Activated CD4-positive, alpha-beta T cell treated with anti-CD3 and anti-CD28 coated beads for 36 hours (primary cell): ENCODE data around the gene EMSY. TPM values are rescaled to one million over a fixed set of nuclear protein-coding genes. Genes with fewer than 3 reads are reported as not detected.
A peak's percentile ranks its signal among the peaks of the same experiment; 100 is the strongest.
"Not testable (repeated sequence)": the region's sequence is repeated elsewhere in the genome, so short reads cannot be mapped to it uniquely, and the experiment has no call there.

Source experiments
- ATAC-seq: fragments of 200-7000 bp; cut with Tn5 transposase; one replicate; pipeline ENCODE4 v1.10.0; 2021; ENCODE audit warnings: mild to moderate bottlenecking, moderate library complexity
- CTCF ChIA-PET: fragments of 350-600 bp; sonication (Branson Sonifier 250); formaldehyde crosslinking; loops from one replicate; lab custom pipeline; 2021; ENCODE audit warnings: antibody characterized with exemption; lab: Charles Lee
- POLR2A ChIA-PET: fragments of 350-600 bp; sonication (Branson Sonifier 250); formaldehyde crosslinking; loops from one replicate; lab custom pipeline; 2021; ENCODE audit warnings: antibody characterized with exemption, inconsistent platforms; lab: Charles Lee
- DNase-seq: peaks from one replicate; pipeline ENCODE4 v3.0.0-alpha.2; 2020
- H3K27ac Mint-ChIP-seq: one replicate; pipeline ENCODE4 v1.8.0; 2021; ENCODE audit warnings: mixed read lengths
- H3K27me3 Mint-ChIP-seq: one replicate; pipeline ENCODE4 v1.8.0; 2021; ENCODE audit warnings: mixed read lengths
- H3K36me3 Mint-ChIP-seq: one replicate; pipeline ENCODE4 v1.8.0; 2021; ENCODE audit warnings: low read depth, mixed read lengths
- H3K4me1 Mint-ChIP-seq: one replicate; pipeline ENCODE4 v1.8.0; 2021; ENCODE audit warnings: mixed read lengths
- H3K4me3 Mint-ChIP-seq: one replicate; pipeline ENCODE4 v1.8.0; 2021; ENCODE audit warnings: mild to moderate bottlenecking, moderate library complexity, mixed read lengths
- H3K9me3 Mint-ChIP-seq: one replicate; pipeline ENCODE4 v1.8.0; 2021; ENCODE audit warnings: low read depth, mixed read lengths
- intact Hi-C, 2 experiments: fragments of 100-400 bp; cut with DNase I in 1 of 2; cut with micrococcal nuclease in 1 of 2; formaldehyde crosslinking; loops; one replicate each; pipeline versions ENCODE4 v1.14.2 to v1.15.1; 2022 to 2024; cut with DNase I, micrococcal nuclease
- total RNA-seq, 2 experiments: library from RNA; stranded (reverse); gene quantifications; one replicate each; pipeline ENCODE4 v1.2.3, GENCODE V29; 2021

Gene EMSY
- 10 to 100 TPM; 28.5 to 35.4 TPM for total RNA-seq

DNA sequence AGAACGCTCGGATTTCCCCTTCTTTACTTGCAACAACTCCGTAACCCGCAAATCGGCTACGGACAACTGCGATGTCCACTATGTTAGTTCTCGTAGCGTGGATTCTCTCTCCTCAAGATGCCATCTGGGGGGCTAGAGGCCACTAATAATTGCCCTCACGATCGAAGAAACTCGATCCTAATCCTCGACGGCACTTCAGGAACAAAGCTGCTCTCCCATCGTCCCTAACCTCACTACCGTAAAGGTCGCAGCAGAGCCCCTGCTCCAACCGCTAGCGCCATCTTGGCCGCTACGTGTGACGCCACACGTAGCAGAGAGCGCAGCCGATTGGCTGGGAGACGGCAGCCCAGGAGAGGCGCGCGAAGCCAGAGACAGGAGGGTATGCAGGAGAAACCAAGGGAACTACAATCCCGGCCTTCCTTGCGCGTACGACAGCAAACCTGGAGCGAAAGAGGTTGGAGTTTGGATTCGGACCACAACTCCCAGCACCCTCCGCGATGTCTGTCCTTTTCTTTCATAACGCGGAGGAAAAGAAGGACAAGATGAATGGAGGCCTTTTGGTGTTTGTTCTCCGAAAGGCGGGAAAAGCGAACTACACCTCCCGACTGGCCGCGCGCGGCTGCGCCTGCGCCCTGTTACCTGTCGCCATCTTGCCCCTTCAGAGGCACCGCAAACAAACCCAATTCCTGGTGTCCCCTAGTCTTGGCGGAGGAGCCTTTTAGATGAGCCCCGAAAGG, at the start of gene EMSY:
Gene EMSY, plus strand, starts transcription at position 635 of the 737 bp plus-strand sequence. CDS start 1,921 bp downstream, outside the sequence.
- POLR2A ChIA-PET = no interaction called here
- DNase-seq (peak; percentile 95), ATAC-seq (peak; percentile 94)
- intact Hi-C loops = loop anchor here (1.0 to 10.0 kb wide), 12 partner anchors 63 to 1852 kb away; partner anchors contain the start of genes GVQW3 (in 2 of the 2), THAP12 (in 2 of the 2), ACER3 (in 1 of the 2) and CAPN5 (in 1 of the 2)
- CTCF ChIA-PET = interaction anchor here (0.7 kb wide), 1 partner anchor 14 kb away, joined by 3 read pairs; no protein-coding TSS in a partner anchor
- H3K27me3 Mint-ChIP-seq = no peaks in the 10 kb centered on the region
- H3K9me3 Mint-ChIP-seq = no peaks in the 10 kb centered on the region
- H3K4me3 Mint-ChIP-seq = peak within 1 kb of the TSS; percentile 96
- peaks cover 27% of the 10 kb centered on the region for H3K4me1 Mint-ChIP-seq
- peak within 1 kb of the TSS; percentile 94 for H3K27ac Mint-ChIP-seq
- H3K36me3 Mint-ChIP-seq = peaks cover 30% of the 10 kb centered on the region

- H3K4me3 Mint-ChIP-seq = no peak overlapping the region
- no peaks in the 10 kb centered on the region for H3K4me1 Mint-ChIP-seq
- intact Hi-C loops = no loop called here
- ChIA-PET POLR2A (no interaction called here), CTCF (interaction anchor here (0.7 kb wide), 1 partner anchor 154 kb away, joined by 3 read pairs; no protein-coding TSS in a partner anchor)
- no peak for DNase-seq
- H3K9me3 Mint-ChIP-seq = no peaks in the 10 kb centered on the region
- H3K27me3 Mint-ChIP-seq = no peaks in the 10 kb centered on the region
- no peaks in the 10 kb centered on the region for H3K36me3 Mint-ChIP-seq
- ATAC-seq = no peak
- H3K27ac Mint-ChIP-seq = no peak overlapping the region
These were observed 49.5 kb upstream of the EMSY start for GRCh38 chr11:76395296-76395695.

- no peak for ATAC-seq
- Mint-ChIP-seq H3K4me1 (no peaks in the 10 kb centered on the region), H3K9me3 (no peaks in the 10 kb centered on the region), H3K27me3 (no peaks in the 10 kb centered on the region), H3K36me3 (no peaks in the 10 kb centered on the region), H3K27ac (no peak overlapping the region), H3K4me3 (no peak overlapping the region)
- DNase-seq = no peak
- CTCF ChIA-PET = interaction anchor here (0.7 kb wide), 1 partner anchor 95 kb away, joined by 3 read pairs; no protein-coding TSS in a partner anchor
- POLR2A ChIA-PET = no interaction called here
- intact Hi-C loops = no loop called here
These were observed 47.4 kb upstream of the EMSY start for GRCh38 chr11:76397383-76397782.

DNA sequence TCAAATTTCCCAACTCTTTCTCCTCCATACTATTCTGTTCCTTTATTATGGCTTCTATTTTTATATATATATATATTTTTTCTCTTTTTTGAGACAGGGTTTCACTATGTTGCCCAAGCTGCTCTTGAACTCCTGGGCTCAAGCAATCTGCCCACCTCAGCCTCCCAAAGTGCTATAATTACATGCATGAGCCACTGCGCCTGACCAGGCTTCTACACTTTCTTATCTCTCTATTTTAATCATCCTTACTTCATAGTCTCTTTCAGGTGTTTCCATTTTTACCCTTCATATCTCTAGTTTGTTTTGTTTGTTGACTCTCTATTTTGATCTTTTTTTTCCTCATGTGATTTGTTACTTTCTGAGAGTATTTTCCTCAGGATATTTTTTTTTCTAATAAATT, 43.9 kb upstream of the EMSY start:
- Mint-ChIP-seq H3K27me3 (no peaks in the 10 kb centered on the region), H3K9me3 (no peaks in the 10 kb centered on the region), H3K4me3 (no peak overlapping the region), H3K27ac (no peak overlapping the region), H3K4me1 (no peaks in the 10 kb centered on the region), H3K36me3 (no peaks in the 10 kb centered on the region)
- ATAC-seq (no peak), DNase-seq (no peak)
- POLR2A ChIA-PET = interaction anchor here (0.7 kb wide), 1 partner anchor 207 kb away, joined by 4 read pairs; no protein-coding TSS in a partner anchor
- CTCF ChIA-PET = no interaction called here
- intact Hi-C loops = no loop called here

DNA sequence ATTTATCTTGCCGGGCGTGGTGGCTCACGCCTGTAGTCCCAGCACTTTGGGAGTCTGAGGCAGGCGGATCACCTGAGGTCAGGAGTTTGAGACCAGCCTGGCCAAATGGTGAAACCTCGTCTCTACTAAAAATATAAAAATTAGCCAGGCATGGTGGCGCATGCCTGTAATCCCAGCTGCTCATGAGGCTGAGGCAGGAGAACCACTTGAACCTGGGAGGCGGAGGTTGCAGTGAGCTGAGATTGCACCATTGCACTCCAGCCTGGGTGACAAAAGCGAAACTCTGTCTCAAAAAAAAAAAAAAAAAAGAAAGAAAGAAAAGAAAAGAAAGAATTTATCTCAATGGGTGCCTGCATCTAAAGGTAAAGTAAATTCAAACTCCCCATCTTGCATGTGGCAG, 43.3 kb upstream of the EMSY start:
- intact Hi-C loops, CTCF ChIA-PET, DNase-seq, H3K36me3 Mint-ChIP-seq, H3K27me3 Mint-ChIP-seq, H3K9me3 Mint-ChIP-seq, H3K4me3 Mint-ChIP-seq, H3K27ac Mint-ChIP-seq, H3K4me1 Mint-ChIP-seq, ATAC-seq: not testable (repeated sequence)
- POLR2A ChIA-PET = interaction anchor here (0.7 kb wide), 1 partner anchor 208 kb away, joined by 4 read pairs; no protein-coding TSS in a partner anchor

GRCh38 chr11:76406359-76406758, 38.5 kb upstream of the EMSY start:
- ChIA-PET POLR2A (no interaction called here), CTCF (no interaction called here)
- H3K4me3 Mint-ChIP-seq = no peak overlapping the region
- intact Hi-C loops = no loop called here
- no peaks in the 10 kb centered on the region for H3K36me3 Mint-ChIP-seq
- H3K27ac Mint-ChIP-seq = no peak overlapping the region
- H3K9me3 Mint-ChIP-seq = no peaks in the 10 kb centered on the region
- H3K4me1 Mint-ChIP-seq = no peaks in the 10 kb centered on the region
- DNase-seq (no peak), ATAC-seq (no peak)
- no peaks in the 10 kb centered on the region for H3K27me3 Mint-ChIP-seq

GRCh38 chr11:76408171-76408965, 36.5 kb upstream of the EMSY start:
- Mint-ChIP-seq H3K27me3 (no peaks in the 10 kb centered on the region), H3K36me3 (no peaks in the 10 kb centered on the region), H3K4me1 (no peaks in the 10 kb centered on the region), H3K4me3 (no peak overlapping the region), H3K27ac (no peak overlapping the region), H3K9me3 (no peaks in the 10 kb centered on the region)
- DNase-seq (no peak), ATAC-seq (no peak)
- ChIA-PET POLR2A (no interaction called here), CTCF (interaction anchor here (0.6 kb wide), 1 partner anchor 911 kb away, joined by 3 read pairs; no protein-coding TSS in a partner anchor)
- intact Hi-C loops = no loop called here

DNA sequence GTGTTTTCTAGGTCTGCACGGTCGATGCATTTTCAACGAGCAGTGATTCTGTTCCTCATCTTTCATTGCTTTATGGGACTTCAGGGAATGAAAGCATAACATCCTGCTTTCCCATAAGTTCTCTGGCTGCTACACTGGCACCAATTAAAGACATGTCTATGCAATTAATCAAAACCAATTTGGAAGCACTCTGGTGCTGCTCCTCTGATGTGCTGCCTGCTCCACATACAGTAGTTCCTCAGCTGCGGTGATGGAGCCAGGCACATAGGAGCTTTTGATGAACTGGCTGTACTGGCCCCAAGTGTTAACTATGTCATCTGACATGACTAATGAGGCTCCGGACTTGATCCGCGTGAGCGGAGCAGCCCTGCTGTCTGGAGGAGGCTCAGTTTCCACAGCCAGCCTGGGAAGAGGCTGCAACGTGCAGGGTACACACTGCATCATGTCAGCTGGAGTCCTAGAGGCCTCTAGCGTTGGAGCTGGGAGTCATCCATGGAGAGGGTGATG, 33.9 kb upstream of the EMSY start:
- POLR2A ChIA-PET = no interaction called here
- Mint-ChIP-seq H3K4me3 (no peak overlapping the region), H3K9me3 (no peaks in the 10 kb centered on the region), H3K27me3 (peaks cover 5% of the 10 kb centered on the region), H3K36me3 (no peaks in the 10 kb centered on the region), H3K27ac (no peak overlapping the region), H3K4me1 (no peaks in the 10 kb centered on the region)
- ATAC-seq (no peak), DNase-seq (no peak)
- CTCF ChIA-PET = interaction anchor here (1.8 kb wide), 1 partner anchor 12 kb away, joined by 5 read pairs; no protein-coding TSS in a partner anchor
- intact Hi-C loops = no loop called here

DNA sequence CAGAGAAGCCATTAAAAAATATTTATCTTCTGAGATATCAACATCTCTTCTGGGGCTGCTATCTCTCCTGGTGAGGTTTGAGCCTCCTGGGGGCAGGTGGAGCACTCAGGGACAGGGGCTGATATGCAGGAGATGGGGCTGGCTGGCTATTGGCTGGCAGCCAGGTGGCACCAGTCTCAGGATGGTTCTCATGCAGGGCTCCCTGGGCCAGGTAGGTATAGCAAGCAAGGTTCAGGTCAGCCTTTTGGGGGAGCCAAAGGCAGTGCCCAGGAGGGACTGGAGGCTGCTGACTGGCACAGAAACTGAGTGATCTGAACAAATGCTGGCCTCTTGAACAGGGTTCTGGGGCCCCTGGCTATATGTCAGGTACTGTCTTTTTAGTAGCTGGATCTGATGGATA, 29.7 kb upstream of the EMSY start:
- Mint-ChIP-seq H3K9me3 (no peaks in the 10 kb centered on the region), H3K4me1 (no peaks in the 10 kb centered on the region), H3K4me3 (no peak overlapping the region), H3K36me3 (no peaks in the 10 kb centered on the region), H3K27ac (no peak overlapping the region), H3K27me3 (peaks cover 14% of the 10 kb centered on the region)
- CTCF ChIA-PET = no interaction called here
- POLR2A ChIA-PET = no interaction called here
- DNase-seq (peak; percentile 28), ATAC-seq (no peak)
- intact Hi-C loops = no loop called here

DNA sequence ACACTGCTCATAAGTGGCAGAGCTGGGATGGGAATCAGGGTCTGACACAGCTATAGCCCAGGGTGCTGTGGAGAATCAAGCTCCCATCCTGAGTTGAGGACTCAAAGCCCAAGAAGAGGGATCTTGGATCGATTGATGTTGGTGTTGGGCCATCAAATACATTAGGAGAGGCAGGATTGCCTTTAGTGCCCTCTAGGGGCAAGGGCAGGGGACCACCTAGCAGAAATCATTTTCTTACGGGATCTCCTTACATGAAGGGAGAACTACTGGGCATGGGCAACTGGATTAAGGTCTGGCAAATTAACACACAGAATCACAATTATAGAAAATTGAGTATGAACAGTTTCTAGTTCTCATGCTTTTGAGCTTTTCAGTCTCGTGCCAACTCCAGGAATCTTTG, 24.9 kb upstream of the EMSY start:
- CTCF ChIA-PET = interaction anchor here (0.6 to 1.6 kb wide), 7 partner anchors 9 to 265 kb away, joined by 3 to 5 read pairs (median 3); no protein-coding TSS in a partner anchor
- Mint-ChIP-seq H3K36me3 (no peaks in the 10 kb centered on the region), H3K4me1 (peaks cover 10% of the 10 kb centered on the region), H3K27me3 (peaks cover 12% of the 10 kb centered on the region), H3K4me3 (no peak overlapping the region), H3K9me3 (no peaks in the 10 kb centered on the region), H3K27ac (no peak overlapping the region)
- intact Hi-C loops = no loop called here
- no peak for ATAC-seq
- POLR2A ChIA-PET = no interaction called here
- DNase-seq = peak; percentile 22

- Mint-ChIP-seq H3K36me3 (no peaks in the 10 kb centered on the region), H3K4me3 (no peak overlapping the region), H3K9me3 (no peaks in the 10 kb centered on the region), H3K27me3 (peaks cover 5% of the 10 kb centered on the region), H3K4me1 (peaks cover 12% of the 10 kb centered on the region), H3K27ac (no peak overlapping the region)
- intact Hi-C loops = no loop called here
- ATAC-seq (peak; percentile 94), DNase-seq (peak; percentile 44)
- CTCF ChIA-PET = interaction anchor here (1.3 kb wide), 1 partner anchor 17 kb away, joined by 6 read pairs; no protein-coding TSS in a partner anchor
- POLR2A ChIA-PET = no interaction called here
These were observed 20.4 kb upstream of the EMSY start for GRCh38 chr11:76424379-76424778.
